GM12864 (cell line): ENCODE results near the gene GAPDH.
"Not testable (repeated sequence)": the region's sequence is repeated elsewhere in the genome, so short reads cannot be mapped to it uniquely, and the experiment has no call there.

ENCODE experiments used
- DNase-seq: peaks from one replicate; pipeline ENCODE4 v3.0.0-alpha.2; 2011; ENCODE audit warnings: low read depth
- H3K4me3 ChIP-seq: 2 replicates; pipeline ENCODE4 v1.5.1; 2011; ENCODE audit warnings: mild to moderate bottlenecking, low read depth, low read length, control low read depth
- TF ChIP-seq, protein P1 (sequence below): IDR thresholded peaks from 2 replicates; pipeline ENCODE4 v1.5.1; 2011; ENCODE audit warnings: low read depth, mild to moderate bottlenecking, moderate library complexity, low read length, control low read depth, inconsistent platforms; ENCODE audit errors: missing control alignments

GAPDH gene

GRCh38 chr12:6494968-6495367 is 39.3 kb upstream of the GAPDH start:
- peak overlapping the region; percentile 90 for H3K4me3 ChIP-seq
- DNase-seq = no peak
- TF ChIP-seq, protein P1, sequence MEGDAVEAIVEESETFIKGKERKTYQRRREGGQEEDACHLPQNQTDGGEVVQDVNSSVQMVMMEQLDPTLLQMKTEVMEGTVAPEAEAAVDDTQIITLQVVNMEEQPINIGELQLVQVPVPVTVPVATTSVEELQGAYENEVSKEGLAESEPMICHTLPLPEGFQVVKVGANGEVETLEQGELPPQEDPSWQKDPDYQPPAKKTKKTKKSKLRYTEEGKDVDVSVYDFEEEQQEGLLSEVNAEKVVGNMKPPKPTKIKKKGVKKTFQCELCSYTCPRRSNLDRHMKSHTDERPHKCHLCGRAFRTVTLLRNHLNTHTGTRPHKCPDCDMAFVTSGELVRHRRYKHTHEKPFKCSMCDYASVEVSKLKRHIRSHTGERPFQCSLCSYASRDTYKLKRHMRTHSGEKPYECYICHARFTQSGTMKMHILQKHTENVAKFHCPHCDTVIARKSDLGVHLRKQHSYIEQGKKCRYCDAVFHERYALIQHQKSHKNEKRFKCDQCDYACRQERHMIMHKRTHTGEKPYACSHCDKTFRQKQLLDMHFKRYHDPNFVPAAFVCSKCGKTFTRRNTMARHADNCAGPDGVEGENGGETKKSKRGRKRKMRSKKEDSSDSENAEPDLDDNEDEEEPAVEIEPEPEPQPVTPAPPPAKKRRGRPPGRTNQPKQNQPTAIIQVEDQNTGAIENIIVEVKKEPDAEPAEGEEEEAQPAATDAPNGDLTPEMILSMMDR = no peak

DNA sequence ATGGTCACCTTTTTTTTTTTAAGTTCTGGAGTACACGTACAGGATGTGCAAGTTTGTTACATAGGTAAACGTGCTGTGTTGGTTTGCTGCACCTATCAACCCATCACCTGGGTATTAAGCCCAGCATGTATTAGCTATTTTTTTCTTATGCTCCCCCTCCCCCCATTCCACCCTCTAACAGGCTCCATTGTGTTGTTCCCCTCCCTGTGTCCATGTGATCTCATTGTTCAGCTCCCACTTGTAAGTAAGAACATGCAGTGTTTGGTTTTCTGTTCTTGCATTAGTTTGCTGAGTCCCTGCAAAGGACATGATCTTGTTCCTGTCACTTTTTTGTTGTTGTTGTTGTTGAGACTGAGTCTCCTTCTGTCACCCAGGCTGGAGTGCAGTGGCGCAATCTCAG is 37.0 kb upstream of the GAPDH start:
- not testable (repeated sequence) for H3K4me3 ChIP-seq, DNase-seq

- TF ChIP-seq, protein P1 = no peak
- no peak for DNase-seq
- H3K4me3 ChIP-seq = no peak overlapping the region
These were observed 33.9 kb upstream of the GAPDH start for GRCh38 chr12:6500466-6500865.

- TF ChIP-seq, protein P1 = no peak
- DNase-seq = no peak
- no peak overlapping the region for H3K4me3 ChIP-seq
These were observed 27.0 kb upstream of the GAPDH start for GRCh38 chr12:6507102-6507998.

DNA sequence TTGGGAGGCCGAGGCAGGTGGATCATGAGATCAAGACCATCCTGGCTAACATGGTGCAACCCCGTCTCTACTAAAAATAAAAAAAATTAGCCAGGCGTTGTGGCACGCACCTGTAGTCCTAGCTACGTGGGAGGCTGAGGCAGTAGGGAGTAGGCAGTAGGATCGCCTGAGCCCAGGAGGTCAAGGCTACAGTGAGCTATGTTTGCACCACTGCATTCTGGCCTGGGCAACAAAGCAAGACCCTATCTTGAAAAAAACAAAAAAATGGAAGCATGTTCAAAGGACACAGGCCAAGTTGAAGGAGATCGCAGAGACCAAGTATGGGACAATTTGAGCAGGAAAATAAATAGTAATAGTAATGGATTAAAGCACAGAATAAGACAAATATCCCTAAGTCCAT is 26.2 kb upstream of the GAPDH start:
- TF ChIP-seq, protein P1 = no peak
- DNase-seq = no peak
- H3K4me3 ChIP-seq = no peak overlapping the region

- no peak for DNase-seq
- TF ChIP-seq, protein P1 = no peak
- H3K4me3 ChIP-seq = no peak overlapping the region
These were observed 14.1 kb upstream of the GAPDH start for GRCh38 chr12:6520186-6520585.

DNA sequence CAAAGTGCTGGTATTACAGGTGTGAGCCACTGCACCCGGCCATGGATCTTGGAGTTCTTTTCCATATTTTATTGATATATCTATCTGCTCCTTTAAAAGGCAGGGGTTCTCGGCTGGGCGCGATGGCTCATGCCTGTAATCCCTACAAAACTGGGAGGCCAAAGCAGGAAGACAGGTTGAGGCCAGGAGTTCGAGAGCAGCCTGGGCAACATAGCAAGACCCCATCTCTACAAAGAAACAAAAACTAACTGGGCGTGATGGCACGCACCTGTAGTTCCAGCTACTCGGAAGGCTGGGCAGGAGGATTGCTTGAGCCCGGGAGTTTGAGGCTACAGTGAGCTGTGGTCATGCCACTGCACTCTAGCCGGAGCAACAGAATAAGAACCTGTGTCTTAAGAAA is 12.1 kb upstream of the GAPDH start:
- TF ChIP-seq, protein P1 = no peak
- no peak for DNase-seq
- H3K4me3 ChIP-seq = no peak overlapping the region
